VCaP (cell line): ENCODE results near the gene HOMER1.
A peak's percentile ranks its signal among the peaks of the same experiment; 100 is the strongest.

ENCODE experiments used
- H3K27ac ChIP-seq: fragments of 450-650 bp; 2 replicates; pipeline ENCODE4 v1.5.1; 2017
- TF ChIP-seq, protein P1 (sequence below): fragments of 450-650 bp; conservative IDR thresholded peaks from 2 replicates; pipeline ENCODE4 v1.5.1; 2017; ENCODE audit warnings: mild to moderate bottlenecking, moderate library complexity

The HOMER1 gene

DNA sequence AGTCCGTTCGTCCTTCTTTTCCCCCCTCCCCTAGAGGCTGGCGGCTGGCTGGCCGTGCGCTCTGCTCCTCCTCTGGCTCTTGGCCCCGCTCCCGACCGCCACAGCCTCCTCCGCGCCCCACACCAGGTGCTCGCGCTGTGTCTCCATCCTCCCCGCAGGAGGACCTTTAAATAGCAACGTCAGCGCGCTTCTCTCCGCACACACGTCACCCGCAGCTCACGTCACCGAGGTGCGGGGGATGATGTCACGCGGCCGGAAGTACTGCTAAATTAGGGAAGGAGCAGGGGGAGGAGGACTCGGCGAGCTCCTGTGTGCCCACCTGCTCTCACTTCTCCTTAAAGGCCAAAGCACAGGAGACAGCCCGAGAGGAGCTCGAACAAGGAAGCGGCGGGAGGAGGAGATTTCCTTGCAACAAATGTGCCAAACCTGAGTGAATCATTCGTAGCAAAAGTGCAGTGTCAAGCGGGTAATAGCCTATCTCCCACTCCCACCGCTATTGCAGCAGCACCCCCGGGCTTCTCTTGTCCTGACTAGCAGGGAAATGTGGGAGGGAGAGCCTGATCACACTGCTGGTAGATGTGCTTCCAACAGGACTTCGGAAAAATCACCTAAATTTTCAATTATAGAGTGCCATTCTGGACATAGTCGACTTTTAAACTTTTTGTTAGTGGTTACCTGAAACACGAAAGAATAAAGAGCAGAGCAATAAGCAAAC lies 614 bp upstream of the HOMER1 start:
- TF ChIP-seq, protein P1, sequence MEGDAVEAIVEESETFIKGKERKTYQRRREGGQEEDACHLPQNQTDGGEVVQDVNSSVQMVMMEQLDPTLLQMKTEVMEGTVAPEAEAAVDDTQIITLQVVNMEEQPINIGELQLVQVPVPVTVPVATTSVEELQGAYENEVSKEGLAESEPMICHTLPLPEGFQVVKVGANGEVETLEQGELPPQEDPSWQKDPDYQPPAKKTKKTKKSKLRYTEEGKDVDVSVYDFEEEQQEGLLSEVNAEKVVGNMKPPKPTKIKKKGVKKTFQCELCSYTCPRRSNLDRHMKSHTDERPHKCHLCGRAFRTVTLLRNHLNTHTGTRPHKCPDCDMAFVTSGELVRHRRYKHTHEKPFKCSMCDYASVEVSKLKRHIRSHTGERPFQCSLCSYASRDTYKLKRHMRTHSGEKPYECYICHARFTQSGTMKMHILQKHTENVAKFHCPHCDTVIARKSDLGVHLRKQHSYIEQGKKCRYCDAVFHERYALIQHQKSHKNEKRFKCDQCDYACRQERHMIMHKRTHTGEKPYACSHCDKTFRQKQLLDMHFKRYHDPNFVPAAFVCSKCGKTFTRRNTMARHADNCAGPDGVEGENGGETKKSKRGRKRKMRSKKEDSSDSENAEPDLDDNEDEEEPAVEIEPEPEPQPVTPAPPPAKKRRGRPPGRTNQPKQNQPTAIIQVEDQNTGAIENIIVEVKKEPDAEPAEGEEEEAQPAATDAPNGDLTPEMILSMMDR: no peak
- H3K27ac ChIP-seq: peak overlapping the region; percentile 82

DNA sequence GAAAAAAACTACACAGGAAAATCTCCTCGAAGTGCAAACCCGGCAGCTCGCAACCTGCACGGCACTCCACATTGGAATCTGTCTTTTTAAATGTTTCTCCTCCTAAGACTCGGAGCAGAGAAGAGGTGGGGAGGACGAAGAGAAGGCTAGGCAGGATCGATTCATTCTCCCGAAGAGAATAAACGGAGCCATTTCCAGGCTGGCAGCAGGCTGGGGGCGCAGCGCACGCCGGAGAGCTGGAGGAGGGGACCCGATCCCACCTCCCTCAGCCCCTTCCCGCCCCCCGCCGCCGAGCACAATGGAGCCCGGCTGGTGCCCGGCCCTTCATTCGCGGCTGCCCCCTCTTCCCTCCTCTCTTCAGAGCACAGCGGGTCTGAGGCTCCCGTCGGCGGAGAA lies 628 bp downstream of the HOMER1 start:
- peak overlapping the region; percentile 82 for H3K27ac ChIP-seq

DNA sequence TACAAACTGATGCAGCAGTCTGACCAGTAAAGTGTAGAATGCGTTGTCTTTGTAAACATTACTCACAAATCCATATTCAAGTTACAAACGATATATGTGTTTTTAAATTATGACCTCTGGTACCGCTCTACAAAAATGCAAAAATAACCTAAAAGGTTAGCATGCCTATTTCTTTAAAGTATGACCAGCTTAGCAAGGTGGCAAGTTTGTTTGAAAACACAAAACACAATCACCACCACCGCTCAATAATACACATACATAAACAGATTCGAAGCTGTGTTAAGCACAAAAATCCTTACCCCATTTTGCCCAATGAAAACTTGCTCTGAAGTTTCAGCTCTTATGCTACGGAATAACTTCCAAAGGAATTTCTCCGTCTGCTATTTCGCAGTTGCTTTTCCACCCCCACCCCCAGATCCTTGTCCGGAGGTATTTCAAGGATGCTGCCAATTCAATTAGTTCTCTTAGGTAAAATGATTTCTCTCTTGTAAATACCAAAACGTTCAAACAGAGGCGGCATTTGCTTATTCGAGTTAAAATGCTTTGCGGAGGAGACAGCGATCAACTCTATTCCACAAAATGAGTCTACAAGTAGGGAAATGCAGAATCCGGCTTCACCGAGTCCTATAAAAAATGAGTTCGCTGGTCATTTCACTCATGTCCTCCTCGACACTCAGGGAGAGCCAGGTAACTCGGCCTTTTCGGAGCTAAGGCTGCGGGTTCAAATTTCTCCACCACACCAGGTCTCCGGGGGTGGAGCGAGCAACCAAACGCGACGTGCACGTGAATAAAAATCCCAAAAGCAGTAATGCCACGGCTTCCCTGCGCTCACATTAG lies 1.2 kb downstream of the HOMER1 start:
- H3K27ac ChIP-seq: peak overlapping the region; percentile 82
- TF ChIP-seq, protein P1: no peak

More for the DNA sequence above, 628 bp downstream of the HOMER1 start:
- TF ChIP-seq, protein P1: no peak

DNA sequence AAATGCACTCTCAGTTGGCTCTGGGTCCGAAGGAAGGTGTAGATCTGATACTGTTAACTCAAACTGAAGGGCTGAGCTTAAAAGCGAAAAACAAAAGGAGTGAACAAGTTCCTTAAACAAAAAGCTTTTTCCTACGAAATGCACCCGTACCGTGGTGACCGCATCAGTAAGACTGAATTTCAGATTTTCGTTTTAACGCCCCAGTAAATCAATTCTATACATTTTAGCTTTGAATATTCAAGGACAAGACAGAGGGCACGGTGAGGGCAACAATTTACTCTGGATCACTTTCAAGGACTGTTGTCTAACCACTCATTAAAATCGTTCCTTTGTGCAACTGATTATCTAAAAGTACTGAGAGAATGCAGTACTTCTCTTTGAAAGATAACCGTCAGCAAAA lies 1.9 kb downstream of the HOMER1 start:
- H3K27ac ChIP-seq: no peak overlapping the region

DNA sequence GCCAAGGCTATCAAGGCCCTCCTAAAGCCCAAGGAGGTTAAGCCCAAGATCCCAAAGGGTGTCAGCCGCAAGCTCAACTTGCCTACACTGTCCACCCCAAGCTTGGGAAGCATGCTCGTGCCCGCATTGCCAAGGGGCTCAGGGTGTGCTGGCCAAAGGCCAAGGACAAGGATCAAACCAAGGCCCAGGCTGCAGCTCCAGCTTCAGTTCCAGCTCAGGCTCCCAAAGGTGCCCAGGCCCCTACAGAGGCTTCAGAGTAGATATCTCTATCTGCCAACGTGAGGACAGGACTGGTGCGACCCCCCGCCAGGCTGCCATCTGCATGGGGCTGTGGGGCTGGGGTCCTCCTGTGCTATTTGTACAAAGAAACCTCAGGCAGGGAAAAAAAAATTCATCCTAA lies 3.3 kb downstream of the HOMER1 start:
- TF ChIP-seq, protein P1: no peak
- no peak overlapping the region for H3K27ac ChIP-seq

More for the DNA sequence above, 1.9 kb downstream of the HOMER1 start:
- TF ChIP-seq, protein P1: no peak

DNA sequence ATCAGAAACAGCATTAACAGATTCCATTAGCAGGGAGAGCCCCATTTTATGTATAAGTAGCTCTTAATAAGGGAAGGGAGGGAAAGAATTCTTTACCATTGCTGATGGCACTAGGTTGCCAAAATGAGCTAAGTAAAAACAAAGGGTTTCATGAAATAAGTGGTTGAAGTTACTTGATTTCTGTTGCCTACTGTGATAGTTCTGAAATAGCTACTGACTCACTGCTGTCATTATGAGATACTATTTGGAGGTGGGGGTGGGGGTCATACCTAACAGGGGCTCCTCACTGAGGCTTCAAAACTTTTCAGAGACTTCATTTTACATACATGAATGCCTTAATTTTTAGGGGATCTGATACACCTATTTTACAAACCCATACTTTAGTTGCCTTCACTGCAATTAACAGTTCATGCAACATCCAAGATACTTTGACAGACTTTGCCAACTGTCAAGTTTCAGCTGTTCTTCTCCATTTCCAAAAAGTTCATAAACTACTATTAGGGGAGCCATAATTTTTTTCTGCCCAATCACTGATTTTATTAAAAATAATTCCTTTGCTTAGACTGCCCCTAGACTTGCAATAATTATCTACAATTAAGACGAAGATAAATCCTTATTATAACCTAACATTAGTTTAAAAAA lies 4.6 kb downstream of the HOMER1 start:
- no peak overlapping the region for H3K27ac ChIP-seq
- TF ChIP-seq, protein P1: no peak

DNA sequence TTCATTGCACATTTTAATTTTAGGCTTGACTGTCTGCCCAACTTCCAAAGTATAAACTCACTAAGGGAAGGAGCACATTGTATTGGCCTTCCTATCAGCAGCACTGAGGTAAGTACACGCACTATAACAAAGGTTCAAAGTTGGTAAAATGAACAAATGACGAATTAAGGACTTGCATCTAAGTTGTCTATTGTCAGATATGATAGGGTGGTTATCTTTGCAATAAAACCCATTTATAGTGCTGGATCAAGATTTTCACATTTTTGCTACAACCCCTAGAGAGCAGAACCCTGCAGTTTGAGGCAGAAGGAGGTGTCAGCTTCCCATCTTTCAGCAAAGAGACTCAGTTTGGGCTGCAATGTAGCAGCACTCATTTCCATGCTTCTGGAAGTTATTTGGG lies 5.1 kb downstream of the HOMER1 start:
- TF ChIP-seq, protein P1: no peak
- H3K27ac ChIP-seq: no peak overlapping the region
